Erythroblast (primary cell): ENCODE measurements around the gene TIMP1.

ENCODE experiments used
- GATA1 ChIP-seq: IDR thresholded peaks from 2 replicates; pipeline ENCODE4 v1.6.1; 2011; ENCODE audit warnings: low read depth, mild to moderate bottlenecking, control low read depth, low read length, moderate library complexity
- POLR2A ChIP-seq: IDR thresholded peaks from 2 replicates; pipeline ENCODE4 v1.6.1; 2011; ENCODE audit warnings: mild to moderate bottlenecking, low read length

DNA sequence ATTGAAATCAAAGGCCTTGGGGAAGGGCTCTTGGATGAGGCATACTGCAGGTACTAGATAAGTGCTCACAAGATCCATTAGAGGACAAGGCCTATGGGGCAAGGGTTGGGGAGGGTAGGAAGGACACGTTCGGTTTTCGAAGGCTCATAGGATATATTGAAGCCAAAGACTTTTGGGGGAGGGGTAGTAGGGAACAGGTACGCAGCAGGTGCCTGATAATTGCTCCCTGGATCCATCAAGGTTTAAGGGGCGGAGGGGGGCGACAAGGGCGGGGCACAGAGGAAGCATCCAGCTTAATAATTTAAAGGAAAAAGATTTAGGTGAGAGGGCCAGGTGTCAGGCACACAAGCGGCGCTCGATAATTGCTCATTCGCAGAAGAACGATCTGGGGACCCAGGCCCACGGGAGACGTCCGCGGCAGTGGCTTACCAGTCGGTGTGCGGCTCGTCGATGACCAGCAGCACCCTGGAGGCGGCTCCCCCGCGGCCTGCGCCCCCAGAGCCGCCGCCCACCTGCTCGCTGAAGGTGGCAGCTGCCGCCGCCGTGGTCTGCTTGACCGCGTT, 36.8 kb downstream of the TIMP1 start:
- TF ChIP-seq POLR2A (no peak), GATA1 (no peak)
